Myocyte (in vitro differentiated cells): ENCODE measurements around the gene DRD3. TPM values are rescaled to one million over a fixed set of nuclear protein-coding genes. Genes with fewer than 3 reads are reported as not detected.

ENCODE experiments used
- DNase-seq: peaks from one replicate; pipeline ENCODE4 v3.0.0-alpha.2; 2012; ENCODE audit warnings: low read depth
- polyA plus RNA-seq: library from polyadenylated mRNA; unstranded; fragments of >200 nt; gene quantifications from one replicate; pipeline ENCODE4 v1.2.1, GENCODE V29; 2012; ENCODE audit warnings: missing spikeins
- total RNA-seq: library from RNA; depleted of rRNA; stranded (reverse); fragments of >200 nt; gene quantifications from 2 replicates; pipeline ENCODE4 v1.2.3, GENCODE V29; 2014

The DRD3 gene
- not detected in 2 replicates for total RNA-seq
- not detected for polyA plus RNA-seq

DNA sequence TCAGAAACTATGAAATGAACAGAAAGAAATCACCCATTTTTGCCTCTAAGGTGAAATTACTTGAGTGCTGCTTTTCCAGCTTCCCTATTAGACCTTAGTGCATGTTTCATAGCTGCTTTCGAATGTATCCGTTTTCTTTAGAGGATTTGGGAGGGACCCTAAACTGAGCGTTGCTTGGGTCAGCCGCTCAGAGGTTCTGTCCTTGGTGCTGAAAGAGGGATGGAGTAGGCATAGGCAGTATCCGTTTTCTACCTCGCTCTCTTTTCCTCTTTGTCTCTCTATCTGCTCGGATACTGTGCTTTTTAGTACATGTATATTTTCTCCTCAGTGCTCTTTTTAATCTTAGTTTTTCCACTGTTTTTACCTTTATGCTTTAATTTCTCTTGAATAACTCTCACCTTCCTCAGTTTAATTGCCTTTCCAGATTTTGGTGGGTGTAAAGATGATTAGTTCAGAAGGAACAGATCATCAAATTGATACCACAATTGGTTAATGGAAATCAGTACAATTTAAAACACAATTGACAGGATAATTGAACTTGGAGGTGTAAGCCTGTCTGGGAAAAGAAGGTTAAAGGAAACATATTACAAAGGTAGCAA is at the start of gene DRD3:
Gene DRD3, minus strand, starts transcription at position 283 of the 599 bp plus-strand sequence. CDS start 7,060 bp downstream, outside the sequence.
- DNase-seq: peak; percentile 70

DNA sequence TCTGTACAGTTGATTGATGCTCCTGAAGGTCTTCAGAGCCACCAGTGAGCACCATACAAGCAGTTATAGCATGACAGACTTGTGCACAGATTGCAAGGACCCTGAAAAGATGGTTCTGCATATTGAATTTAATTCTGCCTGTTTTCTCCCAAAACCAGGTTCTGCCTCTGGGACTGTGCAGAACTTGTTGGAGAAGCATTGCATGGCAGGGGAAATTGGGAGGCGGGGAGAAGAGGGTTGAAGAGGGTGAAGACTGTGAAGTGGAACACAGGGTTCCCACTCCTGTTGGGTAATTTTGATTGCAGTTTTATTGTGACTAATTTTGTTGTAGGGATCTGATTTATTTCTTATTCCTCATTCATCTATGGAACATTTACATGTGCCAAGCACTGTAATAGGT is 48.2 kb upstream of the DRD3 start:
- no peak for DNase-seq

DNA sequence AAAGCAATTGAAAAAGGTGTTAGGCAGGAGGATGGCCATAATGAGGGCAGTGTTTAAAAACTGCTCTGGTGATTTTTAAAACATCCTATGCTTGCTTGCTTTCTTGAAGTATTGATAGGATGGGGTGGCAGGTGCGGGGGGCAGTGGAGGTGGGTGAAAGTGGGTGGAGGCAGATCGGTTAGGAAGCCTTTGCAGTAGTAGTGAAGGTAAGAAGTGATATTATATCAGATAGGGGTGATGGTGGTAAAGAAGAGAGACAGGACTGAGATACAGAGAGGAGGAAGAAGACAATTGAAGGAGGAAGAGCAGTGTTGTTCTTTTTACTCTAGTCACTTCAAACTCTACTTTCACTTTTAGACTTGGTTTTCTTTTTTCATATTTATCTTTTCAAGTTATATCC is 47.5 kb upstream of the DRD3 start:
- DNase-seq: no peak

DNA sequence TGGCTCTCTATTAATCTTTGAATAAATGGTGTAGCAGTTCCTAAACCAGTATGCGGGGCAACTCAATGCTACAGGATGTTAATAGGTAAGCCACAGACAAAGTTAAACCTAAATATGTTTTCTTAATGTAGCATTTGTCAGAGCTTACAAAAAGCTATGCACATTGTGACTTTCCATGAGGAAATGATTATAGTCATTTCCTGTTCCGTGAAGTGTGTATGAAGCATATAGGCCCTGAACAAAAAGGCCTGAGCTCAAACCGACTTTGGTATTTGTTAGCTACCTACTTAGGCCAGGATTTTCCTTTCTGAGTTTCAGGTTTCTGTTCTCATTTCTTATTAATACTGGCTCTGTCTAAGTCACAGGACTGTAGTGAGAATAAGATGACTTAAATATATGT is 44.3 kb upstream of the DRD3 start:
- DNase-seq: no peak

GRCh38 chr3:114221881-114222264 is 43.0 kb upstream of the DRD3 start:
- no peak for DNase-seq

DNA sequence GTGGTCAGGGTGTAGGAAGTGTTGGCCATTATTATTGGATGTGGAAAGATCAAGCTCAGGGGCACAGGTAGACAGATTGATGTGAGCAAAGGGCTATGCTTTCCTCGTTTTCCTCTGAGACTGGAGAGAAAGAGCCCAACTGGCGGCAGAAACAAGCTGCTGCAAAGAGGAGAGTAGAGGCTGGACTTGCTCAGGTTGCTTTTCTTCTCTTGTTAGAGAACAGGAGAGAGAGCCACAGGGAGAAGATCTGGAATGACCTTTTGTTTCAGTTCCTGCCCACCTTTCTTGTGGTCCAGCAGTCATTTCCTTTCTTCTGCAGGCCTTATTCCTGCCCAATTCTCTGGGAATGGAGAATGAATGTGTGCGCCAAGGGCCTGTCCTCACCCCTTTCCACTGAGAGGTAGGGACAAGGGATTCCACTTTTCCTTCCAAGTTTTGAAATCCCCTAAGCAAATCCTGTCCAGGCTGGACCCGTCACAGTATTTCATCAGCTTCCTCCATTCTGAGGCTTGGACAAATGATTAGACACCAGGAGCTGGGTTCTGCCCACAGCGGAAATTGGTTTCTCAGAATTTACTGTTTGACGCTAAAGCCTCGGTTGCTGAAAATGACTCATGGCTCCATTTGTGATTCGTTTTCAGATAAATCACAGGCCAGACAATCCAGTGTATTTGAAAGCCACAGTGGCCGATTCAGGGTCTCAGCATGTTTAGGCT is 42.5 kb upstream of the DRD3 start:
- DNase-seq: no peak

- DNase-seq: no peak
Observed at GRCh38 chr3:114219741-114220140, 40.9 kb upstream of the DRD3 start.

DNA sequence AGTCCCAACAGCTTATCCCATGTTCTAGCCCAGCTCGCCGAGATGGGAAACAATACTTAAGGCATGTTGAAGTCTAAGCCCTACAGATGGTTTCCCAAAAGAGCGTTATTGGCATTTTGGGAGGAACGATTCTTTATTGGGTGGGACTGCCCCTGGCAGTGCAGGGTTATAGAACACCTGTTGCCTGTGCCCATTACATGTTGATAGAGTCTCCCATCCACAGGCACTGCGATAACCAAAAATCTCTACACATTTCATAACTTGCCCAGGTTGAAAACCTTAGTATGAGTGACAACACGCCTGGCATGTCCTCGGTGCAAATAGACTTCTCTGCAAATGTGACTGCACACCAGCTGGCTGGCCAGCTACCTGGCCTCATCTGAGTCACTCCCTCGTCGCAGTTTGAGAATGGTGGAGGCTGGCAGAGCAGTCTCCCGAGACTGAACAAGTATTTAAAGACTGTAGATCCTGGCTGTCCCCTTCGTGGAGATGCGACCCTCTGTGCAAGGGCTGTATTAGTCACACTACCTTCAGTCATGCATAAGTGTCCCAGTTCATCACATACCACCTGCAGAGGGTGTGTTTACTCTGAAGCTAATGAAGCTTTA is 39.8 kb upstream of the DRD3 start:
- no peak for DNase-seq

- DNase-seq: no peak
Observed at GRCh38 chr3:114218006-114218405, 39.2 kb upstream of the DRD3 start.

- DNase-seq: no peak
Observed at GRCh38 chr3:114217266-114217665, 38.4 kb upstream of the DRD3 start.

DNA sequence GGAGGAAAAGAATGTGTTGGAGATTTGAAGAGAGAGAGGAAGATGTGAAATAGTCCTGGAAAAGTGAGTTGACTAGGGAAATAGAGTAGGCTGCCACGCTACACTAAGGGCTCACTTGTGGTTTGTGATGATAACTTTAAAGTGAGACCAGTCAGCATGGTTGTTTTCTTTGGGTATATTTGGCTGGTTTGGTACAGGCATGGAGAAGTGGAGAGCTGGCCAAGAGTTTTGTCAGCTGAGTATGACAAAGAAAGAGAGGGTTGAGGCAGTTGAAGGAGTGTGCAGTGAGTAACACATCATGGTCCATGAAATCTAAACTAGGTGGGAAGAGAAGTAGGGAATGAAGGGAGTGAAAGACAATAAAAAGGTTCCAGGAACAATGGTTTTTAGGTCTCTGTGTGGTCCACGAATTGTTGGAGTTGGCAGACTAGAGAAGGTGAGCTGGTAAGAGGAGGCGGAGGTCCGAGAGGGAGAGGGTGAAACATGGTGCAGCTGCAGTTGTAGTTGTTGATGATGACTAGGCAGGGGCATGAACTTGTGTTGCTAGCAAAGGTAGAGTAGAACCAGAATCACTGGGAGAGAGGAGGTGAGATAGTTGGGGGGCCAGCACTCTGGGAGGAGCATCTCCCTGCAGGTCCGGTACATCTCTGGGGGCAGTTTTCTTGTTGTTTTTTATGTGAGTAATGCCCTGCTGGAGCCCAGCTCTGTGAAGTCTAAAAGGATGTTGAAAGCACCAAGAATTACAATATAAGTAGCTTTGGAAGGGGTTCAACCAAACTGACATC is 37.5 kb upstream of the DRD3 start:
- no peak for DNase-seq

GRCh38 chr3:114214542-114215341 is 35.9 kb upstream of the DRD3 start:
- DNase-seq: no peak

- DNase-seq: peak; percentile 28
Observed at GRCh38 chr3:114213627-114214541, 35.0 kb upstream of the DRD3 start.

DNA sequence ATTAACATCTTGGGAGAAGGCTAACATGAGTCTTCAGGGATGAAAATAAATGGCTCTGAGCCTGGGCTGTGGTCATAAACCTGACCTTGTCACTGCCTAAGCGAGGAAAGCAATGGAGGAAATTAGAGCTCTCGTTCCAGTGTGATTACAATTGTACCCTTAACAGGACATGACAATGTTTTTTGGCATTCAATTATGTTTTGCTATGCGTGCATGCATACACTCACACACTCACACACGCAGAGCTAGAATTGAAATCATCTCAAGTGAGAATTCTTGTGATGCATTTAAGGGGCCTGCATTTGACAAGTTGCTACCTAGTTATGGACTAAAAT is 34.4 kb upstream of the DRD3 start:
- peak; percentile 32 for DNase-seq

GRCh38 chr3:114212646-114213045 is 33.8 kb upstream of the DRD3 start:
- DNase-seq: no peak

GRCh38 chr3:114207768-114208167 is 28.9 kb upstream of the DRD3 start:
- no peak for DNase-seq

DNA sequence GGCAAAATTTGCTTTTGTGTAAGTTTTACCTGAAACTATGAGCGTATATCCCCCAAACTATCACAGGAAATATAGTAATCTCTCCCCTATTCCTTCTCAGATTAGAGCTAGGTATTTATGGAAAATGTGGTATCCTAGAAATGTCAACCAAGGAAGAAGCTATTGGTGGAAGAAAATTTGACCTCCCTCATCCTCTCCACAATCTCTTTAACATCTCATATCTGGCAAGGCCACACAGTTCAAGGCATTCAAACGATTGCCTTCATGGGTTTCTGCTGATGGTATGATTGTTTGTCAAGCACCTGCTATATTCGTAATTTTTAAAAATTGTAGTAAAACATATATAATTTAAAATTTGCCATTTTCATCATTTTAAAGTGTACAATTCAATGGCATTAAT is 27.5 kb upstream of the DRD3 start:
- no peak for DNase-seq

GRCh38 chr3:114205541-114205940 is 26.7 kb upstream of the DRD3 start:
- DNase-seq: no peak

- DNase-seq: no peak
Observed at GRCh38 chr3:114194750-114195149, 15.9 kb upstream of the DRD3 start.

DNA sequence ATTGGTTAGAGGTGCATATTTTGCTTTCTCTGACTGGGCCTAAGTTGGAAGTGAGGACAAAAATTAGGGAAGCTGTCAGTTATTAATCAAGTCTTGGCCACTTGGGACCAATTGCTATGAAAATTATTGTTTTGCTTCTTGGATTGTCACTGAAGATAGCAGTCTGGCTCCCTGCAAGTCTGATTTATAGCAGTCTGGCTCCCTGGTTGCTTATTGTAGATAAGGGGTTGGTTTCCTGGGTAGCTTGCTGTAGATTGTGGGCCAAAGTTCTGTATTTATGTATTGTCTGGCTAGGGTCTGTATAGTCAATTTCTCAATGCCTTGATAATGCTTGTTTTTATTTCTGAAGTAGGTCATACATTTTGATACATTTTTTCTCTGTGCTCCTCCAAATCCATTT is 13.3 kb upstream of the DRD3 start:
- DNase-seq: no peak
